Activated CD8-positive, alpha-beta T cell treated with anti-CD3 and anti-CD28 coated beads for 36 hours (primary cell): ENCODE data around the gene BRSK2. TPM values are rescaled to one million over a fixed set of nuclear protein-coding genes. Genes with fewer than 3 reads are reported as not detected.
"Not testable (repeated sequence)": the region's sequence is repeated elsewhere in the genome, so short reads cannot be mapped to it uniquely, and the experiment has no call there.

Experiments used
- ATAC-seq: fragments of 200-7000 bp; cut with Tn5 transposase; one replicate; pipeline ENCODE4 v1.10.0; 2021; ENCODE audit warnings: mild to moderate bottlenecking, moderate library complexity
- CTCF ChIA-PET: fragments of 350-600 bp; sonication (Branson Sonifier 250); formaldehyde crosslinking; loops from one replicate; lab custom pipeline; 2021; ENCODE audit warnings: antibody characterized with exemption; lab: Charles Lee
- POLR2A ChIA-PET: fragments of 350-600 bp; sonication (Branson Sonifier 250); formaldehyde crosslinking; loops from one replicate; lab custom pipeline; 2021; ENCODE audit warnings: antibody characterized with exemption; lab: Charles Lee
- DNase-seq: peaks from one replicate; pipeline ENCODE4 v3.0.0-alpha.2; 2020
- H3K27ac Mint-ChIP-seq: one replicate; pipeline ENCODE4 v1.8.0; 2021; ENCODE audit warnings: mild to moderate bottlenecking, mixed read lengths
- H3K27me3 Mint-ChIP-seq: one replicate; pipeline ENCODE4 v1.8.0; 2021; ENCODE audit warnings: mixed read lengths
- H3K36me3 Mint-ChIP-seq: one replicate; pipeline ENCODE4 v1.8.0; 2021; ENCODE audit warnings: low read depth, mixed read lengths
- H3K4me1 Mint-ChIP-seq: one replicate; pipeline ENCODE4 v1.8.0; 2021; ENCODE audit warnings: low read depth, mixed read lengths
- H3K4me3 Mint-ChIP-seq: one replicate; pipeline ENCODE4 v1.8.0; 2021; ENCODE audit warnings: mild to moderate bottlenecking, moderate library complexity, mixed read lengths
- H3K9me3 Mint-ChIP-seq: one replicate; pipeline ENCODE4 v1.8.0; 2021; ENCODE audit warnings: mixed read lengths
- CTCF ChIP-seq: fragments of 200-600 bp; IDR thresholded peaks from one replicate; pipeline ENCODE4 v1.8.0; 2022; ENCODE audit warnings: antibody characterized with exemption, mild to moderate bottlenecking
- intact Hi-C: fragments of 100-400 bp; cut with micrococcal nuclease; formaldehyde crosslinking; loops from one replicate; pipeline ENCODE4 v1.10.0; 2022
- total RNA-seq, 2 experiments: library from RNA; stranded (reverse); gene quantifications; one replicate each; pipeline ENCODE4 v1.2.3, GENCODE V29; 2021

The BRSK2 gene
- total RNA-seq, 2 experiments from 2014 or later, result 1.1 to 2.0 TPM

GRCh38 chr11:1509626-1510255 is 120.0 kb downstream of the BRSK2 start:
- peaks cover 44% of the 10 kb centered on the region for H3K4me1 Mint-ChIP-seq
- ChIA-PET POLR2A (interaction anchor here (0.7 kb wide), 1 partner anchor 366 kb away, joined by 3 read pairs; no protein-coding TSS in a partner anchor), CTCF (no interaction called here)
- ATAC-seq (no peak), DNase-seq (no peak)
- TF ChIP-seq CTCF, result no peak
- no peaks in the 10 kb centered on the region for H3K36me3 Mint-ChIP-seq
- no peak overlapping the region for H3K4me3 Mint-ChIP-seq
- intact Hi-C loops, result loop anchor here (10.0 kb wide), 1 partner anchor 305 kb away; no protein-coding TSS in a partner anchor
- H3K27ac Mint-ChIP-seq, result no peak overlapping the region
- no peaks in the 10 kb centered on the region for H3K9me3 Mint-ChIP-seq
- no peaks in the 10 kb centered on the region for H3K27me3 Mint-ChIP-seq

- H3K9me3 Mint-ChIP-seq, DNase-seq, POLR2A ChIA-PET, H3K4me3 Mint-ChIP-seq, ATAC-seq, H3K27me3 Mint-ChIP-seq, H3K36me3 Mint-ChIP-seq, CTCF ChIA-PET, H3K27ac Mint-ChIP-seq: not testable (repeated sequence)
- intact Hi-C loops, result loop anchor here (10.0 kb wide), 1 partner anchor 306 kb away; no protein-coding TSS in a partner anchor
- peaks cover 46% of the 10 kb centered on the region for H3K4me1 Mint-ChIP-seq
Observed at GRCh38 chr11:1510351-1510750, 120.6 kb downstream of the BRSK2 start.

GRCh38 chr11:1510928-1511327 is 121.2 kb downstream of the BRSK2 start:
- H3K9me3 Mint-ChIP-seq, result no peaks in the 10 kb centered on the region
- no peak for ATAC-seq
- no peaks in the 10 kb centered on the region for H3K27me3 Mint-ChIP-seq
- H3K27ac Mint-ChIP-seq, result no peak overlapping the region
- H3K4me1 Mint-ChIP-seq, result peaks cover 48% of the 10 kb centered on the region
- ChIA-PET CTCF (interaction anchor here (1.0 kb wide), 1 partner anchor 64 kb away, joined by 4 read pairs; no protein-coding TSS in a partner anchor), POLR2A (no interaction called here)
- no peaks in the 10 kb centered on the region for H3K36me3 Mint-ChIP-seq
- no peak overlapping the region for H3K4me3 Mint-ChIP-seq
- intact Hi-C loops, result loop anchor here (10.0 kb wide), 1 partner anchor 306 kb away; no protein-coding TSS in a partner anchor
- no peak for DNase-seq
- TF ChIP-seq CTCF, result no peak

- CTCF ChIA-PET, result no interaction called here
- no peaks in the 10 kb centered on the region for H3K9me3 Mint-ChIP-seq
- TF ChIP-seq CTCF, result no peak
- intact Hi-C loops, result loop anchor here (10.0 kb wide), 1 partner anchor 307 kb away; no protein-coding TSS in a partner anchor
- ATAC-seq, result no peak
- H3K4me1 Mint-ChIP-seq, result peaks cover 55% of the 10 kb centered on the region
- H3K4me3 Mint-ChIP-seq, result no peak overlapping the region
- no peaks in the 10 kb centered on the region for H3K27me3 Mint-ChIP-seq
- H3K36me3 Mint-ChIP-seq, result no peaks in the 10 kb centered on the region
- no peak for DNase-seq
- H3K27ac Mint-ChIP-seq, result no peak overlapping the region
- POLR2A ChIA-PET, result no interaction called here
Observed at GRCh38 chr11:1511937-1512496, 122.3 kb downstream of the BRSK2 start.

Other genes starting within 250 kb of the BRSK2 start
- gene MUC5AC, start 232.0 kb upstream of the BRSK2 start, total RNA-seq, result not detected
- not detected for gene MUC5B, start 166.9 kb upstream of the BRSK2 start, total RNA-seq
- gene TOLLIP, start 80.3 kb upstream of the BRSK2 start, total RNA-seq, result 10 to 100 TPM; 32.4 to 33.1 TPM
- gene MOB2, start 96.8 kb downstream of the BRSK2 start, total RNA-seq, result 10 to 100 TPM; 13.2 to 14.0 TPM
- 1 to 10 TPM; 1.4 to 2.0 TPM for gene DUSP8, start 182.3 kb downstream of the BRSK2 start, total RNA-seq
- not detected for gene KRTAP5-1, start 195.3 kb downstream of the BRSK2 start, total RNA-seq
- gene KRTAP5-2, start 208.4 kb downstream of the BRSK2 start, total RNA-seq, result not detected
- gene KRTAP5-3, start 218.5 kb downstream of the BRSK2 start, total RNA-seq, result not detected
- not detected for gene KRTAP5-4, start 232.2 kb downstream of the BRSK2 start, total RNA-seq
- gene KRTAP5-5, start 239.8 kb downstream of the BRSK2 start, total RNA-seq, result not detected